ENCODE data around the gene RNU6-9.
A peak's percentile ranks its signal among the peaks of the same experiment; 100 is the strongest.

The RNU6-9 gene

GRCh38 chr19:919199-920050, 26.1 kb downstream of the RNU6-9 start:
- DNase-seq = no peak

- no peak for DNase-seq
These were observed 27.0 kb downstream of the RNU6-9 start for GRCh38 chr19:920051-920864.

- DNase-seq = no peak
These were observed 31.3 kb downstream of the RNU6-9 start for GRCh38 chr19:924553-925086.

- no peak for DNase-seq
These were observed 31.8 kb downstream of the RNU6-9 start for GRCh38 chr19:925087-925525.

- peak; percentile 57 for DNase-seq
These were observed 32.4 kb downstream of the RNU6-9 start, which contains the start of gene ARID3A for GRCh38 chr19:925526-926322. TSS of gene ARID3A (plus strand) at chr19:926035. CDS start at chr19:929529, 3,494 bp downstream.

GRCh38 chr19:926323-926588, 33.0 kb downstream of the RNU6-9 start:
- DNase-seq = no peak

GRCh38 chr19:926589-927350, 33.5 kb downstream of the RNU6-9 start:
- no peak for DNase-seq

- DNase-seq = no peak
These were observed 34.1 kb downstream of the RNU6-9 start for GRCh38 chr19:927351-927779.

- no peak for DNase-seq
These were observed 34.6 kb downstream of the RNU6-9 start for GRCh38 chr19:927780-928401.

GRCh38 chr19:928471-929202, 35.4 kb downstream of the RNU6-9 start:
- no peak for DNase-seq

GRCh38 chr19:929203-929890, 36.1 kb downstream of the RNU6-9 start:
- DNase-seq = no peak

GRCh38 chr19:929891-930258, 36.6 kb downstream of the RNU6-9 start:
- no peak for DNase-seq

GRCh38 chr19:931860-932647, 38.8 kb downstream of the RNU6-9 start:
- no peak for DNase-seq

GRCh38 chr19:932648-933552, 39.6 kb downstream of the RNU6-9 start:
- no peak for DNase-seq

- no peak for DNase-seq
These were observed 40.2 kb downstream of the RNU6-9 start for GRCh38 chr19:933553-933882.

GRCh38 chr19:934197-934840, 41.0 kb downstream of the RNU6-9 start:
- DNase-seq = no peak

- DNase-seq = no peak
These were observed 41.7 kb downstream of the RNU6-9 start for GRCh38 chr19:934865-935479.

- DNase-seq = no peak
These were observed 42.9 kb downstream of the RNU6-9 start for GRCh38 chr19:936175-936546.
